Uterus (tissue), 2 donors: ENCODE results near the gene NTRK2.

Experiments
- CTCF ChIP-seq, 4 experiments: fragments of 200-600 bp in 2 of 4; fragments of 450-650 bp in 2 of 4; sonication (generic) in 2 of 4; IDR thresholded peaks; one replicate each; pipeline ENCODE4 v1.5.1; 2016 to 2019; ENCODE audit warnings: antibody characterized with exemption in 4 of 4, mild to moderate bottlenecking in 2 of 4, moderate library complexity in 1 of 4
- POLR2A ChIP-seq, 2 donors: fragments of 450-650 bp; IDR thresholded peaks; one replicate each; pipeline ENCODE4 v1.6.1; 2016; ENCODE audit warnings: antibody characterized with exemption in 2 of 2, mild to moderate bottlenecking in 1 of 2, moderate library complexity in 1 of 2

- TF ChIP-seq CTCF (IDR thresholded peaks at IDR 0.05) (no peak), POLR2A (IDR thresholded peaks at IDR 0.05) (no peak)
Observed at GRCh38 chr9:84679571-84679970, 10.0 kb downstream of the NTRK2 start.
